PC-9 (cell line): ENCODE measurements around the gene RRAGA. TPM values are rescaled to one million over a fixed set of nuclear protein-coding genes. Genes with fewer than 3 reads are reported as not detected.

Experiments used
- BruUV-seq: library from RNA; stranded (reverse); fragments of 400-500 nt; replicated peaks from 2 replicates; lab custom pipeline; 2021; lab: Mats Ljungman, UMichigan
- CTCF ChIA-PET: fragments of 300-600 bp; sonication (Branson Sonifier 250); formaldehyde crosslinking; loops from one replicate; lab custom pipeline; 2022; ENCODE audit warnings: antibody characterized with exemption; lab: Charles Lee
- POLR2A ChIA-PET: fragments of 300-600 bp; sonication (Branson Sonifier 250); formaldehyde crosslinking; loops from one replicate; lab custom pipeline; 2022; ENCODE audit warnings: antibody characterized with exemption; ENCODE audit not compliant: unreplicated experiment; lab: Charles Lee
- DNase-seq, 2 experiments: peaks; one replicate each; pipeline versions ENCODE4 v3.0.0 to v3.0.0-alpha.2; 2015 to 2022; ENCODE audit warnings: mixed read lengths in 1 of 2
- H2AFZ ChIP-seq: fragments of 200-600 bp; sonication (generic); 2 replicates; pipeline ENCODE4 v1.8.1; 2017; ENCODE audit warnings: antibody characterized with exemption
- H3F3A ChIP-seq: fragments of 200-600 bp; sonication (generic); 2 replicates; pipeline ENCODE4 v1.8.1; 2017; ENCODE audit warnings: antibody characterized with exemption, mild to moderate bottlenecking, low read depth; ENCODE audit not compliant: insufficient read depth
- H3K27ac ChIP-seq: fragments of 200-600 bp; sonication (generic); 2 replicates; pipeline ENCODE4 v1.6.1; 2016; ENCODE audit warnings: mixed run types
- H3K27me3 ChIP-seq: fragments of 200-600 bp; sonication (generic); 2 replicates; pipeline ENCODE4 v1.6.1; 2016; ENCODE audit warnings: low read depth, mixed run types; ENCODE audit not compliant: insufficient read depth
- H3K36me3 ChIP-seq: fragments of 200-600 bp; sonication (generic); 2 replicates; pipeline ENCODE4 v1.6.1; 2016; ENCODE audit warnings: low read depth, mixed run types
- H3K4me1 ChIP-seq: fragments of 200-600 bp; sonication (generic); replicated peaks from 2 replicates; pipeline ENCODE4 v1.6.1; 2016; ENCODE audit warnings: mixed run types; ENCODE audit not compliant: insufficient read depth
- H3K4me2 ChIP-seq: fragments of 200-600 bp; sonication (generic); 2 replicates; pipeline ENCODE4 v1.6.1; 2017; ENCODE audit warnings: mixed run types
- H3K4me3 ChIP-seq: fragments of 200-600 bp; sonication (generic); 2 replicates; pipeline ENCODE4 v1.6.1; 2016; ENCODE audit warnings: mixed run types
- H3K79me2 ChIP-seq: fragments of 200-600 bp; sonication (generic); 2 replicates; pipeline ENCODE4 v1.6.1; 2017; ENCODE audit warnings: low read depth, mixed run types
- H3K9me2 ChIP-seq: fragments of 200-600 bp; sonication (generic); 2 replicates; pipeline ENCODE4 v1.8.1; 2017; ENCODE audit warnings: mild to moderate bottlenecking; ENCODE audit not compliant: insufficient read depth
- H3K9me3 ChIP-seq: fragments of 200-600 bp; sonication (generic); 2 replicates; pipeline ENCODE4 v1.8.1; 2016; ENCODE audit warnings: low read depth; ENCODE audit not compliant: insufficient read depth
- H4K20me1 ChIP-seq: fragments of 200-600 bp; sonication (generic); 2 replicates; pipeline ENCODE4 v1.8.1; 2017; ENCODE audit not compliant: insufficient read depth
- CTCF ChIP-seq: fragments of 200-600 bp; sonication (generic); conservative IDR thresholded peaks from 2 replicates; pipeline ENCODE4 v1.6.1; 2017; ENCODE audit warnings: mixed run types, antibody characterized with exemption, mild to moderate bottlenecking, moderate library complexity
- EZH2 ChIP-seq: fragments of 200-600 bp; sonication (generic); IDR thresholded peaks from 2 replicates; pipeline ENCODE4 v1.8.0; 2017; ENCODE audit warnings: antibody characterized with exemption, low read depth
- intact Hi-C: fragments of 100-400 bp; cut with micrococcal nuclease; formaldehyde crosslinking; loops from one replicate; pipeline ENCODE4 v1.10.0; 2022; ENCODE audit not compliant: unreplicated experiment
- total RNA-seq: library from RNA; stranded (reverse); gene quantifications from 2 replicates; pipeline ENCODE4 v1.2.3, GENCODE V29; 2021

Gene RRAGA
- total RNA-seq, 1 experiment from 2014 or later = 30.1 TPM

- CTCF ChIA-PET = interaction anchor here (0.5 kb wide), 1 partner anchor 99 kb away, joined by 3 read pairs; no protein-coding TSS in a partner anchor
- no peaks in the 10 kb centered on the region for H3K79me2 ChIP-seq
- peaks cover 26% of the 10 kb centered on the region for H3F3A ChIP-seq
- peaks cover 7% of the 10 kb centered on the region; the same call in 1 of the 2 replicates for H3K36me3 ChIP-seq
- H2AFZ ChIP-seq = no peak overlapping the region
- peak in 1 of 2 experiments; percentile 79 for DNase-seq
- no peaks in the 10 kb centered on the region for H3K27me3 ChIP-seq
- POLR2A ChIA-PET = no interaction called here
- H3K9me2 ChIP-seq = no peaks in the 10 kb centered on the region
- H3K4me3 ChIP-seq = no peak overlapping the region
- H3K9me3 ChIP-seq = no peaks in the 10 kb centered on the region
- H3K4me1 ChIP-seq = peaks cover 18% of the 10 kb centered on the region
- no peak for TF ChIP-seq CTCF
- TF ChIP-seq EZH2 = no peak
- no peaks in the 10 kb centered on the region for H4K20me1 ChIP-seq
- H3K4me2 ChIP-seq = peak overlapping the region; percentile 61
- intact Hi-C loops = no loop called here
- BruUV-seq = no TSS peak
- H3K27ac ChIP-seq = peak overlapping the region; percentile 59
Measured at GRCh38 chr9:19074836-19075235, 25.6 kb downstream of the RRAGA start.

- intact Hi-C loops = loop anchor here (5.0 kb wide), 2 partner anchors 33 to 87 kb away; no protein-coding TSS in a partner anchor
- no peaks in the 10 kb centered on the region for H3K9me2 ChIP-seq
- CTCF ChIA-PET = interaction anchor here (0.6 to 1.1 kb wide), 2 partner anchors 89 to 170 kb away, joined by 4 to 6 read pairs; no protein-coding TSS in a partner anchor
Measured at GRCh38 chr9:19085295-19085694, 36.1 kb downstream of the RRAGA start.

More at GRCh38 chr9:19085295-19085694, 36.1 kb downstream of the RRAGA start:
- no peaks in the 10 kb centered on the region for H3F3A ChIP-seq
- H3K4me3 ChIP-seq = no peak overlapping the region
- H3K27ac ChIP-seq = no peak overlapping the region
- no peak for DNase-seq
- H3K36me3 ChIP-seq = peaks cover 11% of the 10 kb centered on the region; the same call in 1 of the 2 replicates
- H3K9me3 ChIP-seq = no peaks in the 10 kb centered on the region
- POLR2A ChIA-PET = no interaction called here
- H4K20me1 ChIP-seq = no peaks in the 10 kb centered on the region
- no peaks in the 10 kb centered on the region for H3K27me3 ChIP-seq
- no peak for TF ChIP-seq EZH2
- peak; percentile 55 for TF ChIP-seq CTCF
- H3K4me2 ChIP-seq = no peak overlapping the region
- no TSS peak for BruUV-seq
- no peak overlapping the region for H2AFZ ChIP-seq
- H3K79me2 ChIP-seq = no peaks in the 10 kb centered on the region
- no peaks in the 10 kb centered on the region for H3K4me1 ChIP-seq
